VCaP (cell line): ENCODE data around the gene NOS1AP.
"Not testable (repeated sequence)": the region's sequence is repeated elsewhere in the genome, so short reads cannot be mapped to it uniquely, and the experiment has no call there.

Experiments used
- H3K27ac ChIP-seq: fragments of 450-650 bp; 2 replicates; pipeline ENCODE4 v1.5.1; 2017
- CTCF ChIP-seq: fragments of 450-650 bp; conservative IDR thresholded peaks from 2 replicates; pipeline ENCODE4 v1.5.1; 2017; ENCODE audit warnings: mild to moderate bottlenecking, moderate library complexity

The NOS1AP gene

GRCh38 chr1:162080472-162081015 lies 11.1 kb downstream of the NOS1AP start:
- TF ChIP-seq CTCF, result no peak
- no peak overlapping the region for H3K27ac ChIP-seq

- TF ChIP-seq CTCF, result no peak
- H3K27ac ChIP-seq, result no peak overlapping the region
Observed at GRCh38 chr1:162081316-162081715, 11.8 kb downstream of the NOS1AP start.

GRCh38 chr1:162082080-162082479 lies 12.6 kb downstream of the NOS1AP start:
- not testable (repeated sequence) for H3K27ac ChIP-seq

- H3K27ac ChIP-seq, result no peak overlapping the region
- TF ChIP-seq CTCF, result no peak
Observed at GRCh38 chr1:162083273-162083672, 13.8 kb downstream of the NOS1AP start.

GRCh38 chr1:162085991-162086390 lies 16.5 kb downstream of the NOS1AP start:
- no peak for TF ChIP-seq CTCF
- H3K27ac ChIP-seq, result no peak overlapping the region

GRCh38 chr1:162087111-162087510 lies 17.6 kb downstream of the NOS1AP start:
- no peak for TF ChIP-seq CTCF
- H3K27ac ChIP-seq, result no peak overlapping the region

GRCh38 chr1:162087574-162087973 lies 18.1 kb downstream of the NOS1AP start:
- no peak overlapping the region for H3K27ac ChIP-seq
- TF ChIP-seq CTCF, result no peak

GRCh38 chr1:162088281-162088969 lies 18.9 kb downstream of the NOS1AP start:
- peak overlapping the region; percentile 40 for H3K27ac ChIP-seq
- TF ChIP-seq CTCF, result no peak
